HepG2 (cell line): Measurements from ENCODE around the gene IL18R1. TPM values are rescaled to one million over a fixed set of nuclear protein-coding genes. Genes with fewer than 3 reads are reported as not detected.

Experiments
- ARHGAP35 ChIP-seq: sonication (generic); formaldehyde crosslinking; IDR thresholded peaks from 2 replicates; pipeline ENCODE4 v1.9.0; 2022; ENCODE audit warnings: mild to moderate bottlenecking, inconsistent platforms, moderate library complexity, missing genetic modification reagents, borderline replicate concordance
- ATF7-NPFF ChIP-seq: sonication (generic); formaldehyde crosslinking; IDR thresholded peaks from 2 replicates; pipeline ENCODE4 v1.8.1; 2023; ENCODE audit warnings: mild to moderate bottlenecking, low read depth, missing genetic modification reagents, moderate library complexity
- BRD4 ChIP-seq: sonication (generic); formaldehyde crosslinking; IDR thresholded peaks from 2 replicates; pipeline ENCODE4 v1.4.0; 2020; ENCODE audit warnings: missing genetic modification reagents
- DDIT3 ChIP-seq: sonication (generic); formaldehyde crosslinking; IDR thresholded peaks from 2 replicates; pipeline ENCODE4 v1.4.0; 2020; ENCODE audit warnings: mild to moderate bottlenecking, missing genetic modification reagents
- ESRRA ChIP-seq: sonication (generic); formaldehyde crosslinking; IDR thresholded peaks from 2 replicates; pipeline ENCODE4 v1.5.1; 2020; ENCODE audit warnings: mild to moderate bottlenecking, low read depth, missing genetic modification reagents
- MAFF ChIP-seq: IDR thresholded peaks from 2 replicates; pipeline ENCODE4 v1.6.1; 2011; ENCODE audit warnings: low read depth, low read length, improper control_type of control experiment
- NR2C2 ChIP-seq: sonication (generic); formaldehyde crosslinking; IDR thresholded peaks from 2 replicates; pipeline ENCODE4 v1.4.0; 2020; ENCODE audit warnings: missing genetic modification reagents, mild to moderate bottlenecking, moderate library complexity, borderline replicate concordance
- PPARG ChIP-seq: conservative IDR thresholded peaks from 2 replicates; pipeline ENCODE4 v1.6.1; 2016; ENCODE audit warnings: missing biosample characterization, missing genetic modification reagents
- RBM39 ChIP-seq: fragments of 200-400 bp; formaldehyde crosslinking; IDR thresholded peaks from one replicate; pipeline ENCODE4 v1.6.1; 2018; ENCODE audit warnings: antibody characterized with exemption, mild to moderate bottlenecking, low read depth, low read length; ENCODE audit not compliant: poor library complexity, severe bottlenecking
- SIX1 ChIP-seq: sonication (generic); formaldehyde crosslinking; IDR thresholded peaks from 2 replicates; pipeline ENCODE4 v1.4.0; 2020; ENCODE audit warnings: missing genetic modification reagents, borderline replicate concordance
- SMARCE1 ChIP-seq: fragments of 450-650 bp; IDR thresholded peaks from 2 replicates; pipeline ENCODE4 v1.6.1; 2017; ENCODE audit warnings: borderline replicate concordance
- SP5 ChIP-seq: IDR thresholded peaks from 2 replicates; pipeline ENCODE4 v1.6.1; 2016; ENCODE audit warnings: low read depth, borderline replicate concordance
- TEAD2 ChIP-seq: sonication (generic); formaldehyde crosslinking; IDR thresholded peaks from 2 replicates; pipeline ENCODE4 v1.9.0; 2021; ENCODE audit warnings: missing genetic modification reagents
- TOE1 ChIP-seq: sonication (generic); formaldehyde crosslinking; IDR thresholded peaks from 2 replicates; pipeline ENCODE4 v1.4.0; 2020; ENCODE audit warnings: mild to moderate bottlenecking, missing genetic modification reagents
- WIZ ChIP-seq: sonication (generic); formaldehyde crosslinking; IDR thresholded peaks from 2 replicates; pipeline ENCODE4 v1.5.1; 2020; ENCODE audit warnings: mild to moderate bottlenecking, missing genetic modification reagents
- ZBTB33 ChIP-seq: sonication (generic); formaldehyde crosslinking; IDR thresholded peaks from 2 replicates; pipeline ENCODE4 v1.4.0; 2020; ENCODE audit warnings: missing genetic modification reagents
- ZNF484 ChIP-seq: sonication (generic); formaldehyde crosslinking; IDR thresholded peaks from 2 replicates; pipeline ENCODE4 v1.5.1; 2020; ENCODE audit warnings: mild to moderate bottlenecking, low read depth, missing genetic modification reagents, borderline replicate concordance
- ZNF563 ChIP-seq: sonication (generic); formaldehyde crosslinking; IDR thresholded peaks from 2 replicates; pipeline ENCODE4 v1.8.0; 2022; ENCODE audit warnings: mild to moderate bottlenecking, moderate library complexity, missing genetic modification reagents
- ZNF646 ChIP-seq: sonication (generic); formaldehyde crosslinking; IDR thresholded peaks from 2 replicates; pipeline ENCODE4 v1.9.0; 2021; ENCODE audit warnings: mild to moderate bottlenecking, missing genetic modification reagents
- polyA plus RNA-seq, 8 experiments: library from polyadenylated mRNA; depleted of rRNA in 3 of 8; stranded (reverse) in 7 of 8; unstranded in 1 of 8; fragments of >200 nt; fragmentation: Illumina TruSeq in 4 of 8; extraction: Trizol in 4 of 8; gene quantifications; 2 replicates each; pipeline versions ENCODE4 v1.2.1 to v1.2.3, GENCODE V29; 2011 to 2016; ENCODE audit warnings: low read depth in 4 of 8, missing spikeins in 1 of 8, mixed read lengths in 1 of 8; ENCODE audit not compliant: insufficient read depth in 1 of 8
- total RNA-seq, 5 experiments: library from RNA; depleted of rRNA; stranded (reverse); fragments of >200 nt; fragmentation: Illumina TruSeq; extraction: Trizol; gene quantifications; 2 replicates each; pipeline ENCODE4 v1.2.3, GENCODE V29; 2016; ENCODE audit warnings: low read depth in 1 of 5

IL18R1 gene
- total and polyA plus RNA-seq, 2 of the 13 experiments (the other 11 are each of a cell fraction or from before 2014, with no cell fraction given) = 0.01 to 0.04 TPM

- TF ChIP-seq NR2C2 (CRISPR knock-in tag) (no peak), ARHGAP35 (CRISPR knock-in tag) (peak; percentile 65; the same call in 1 of the 2 replicates), TEAD2 (CRISPR knock-in tag) (no peak), RBM39 (peak; percentile 75), WIZ (no peak), DDIT3 (CRISPR knock-in tag) (no peak), SP5 (CRISPR knock-in tag) (no peak), SIX1 (CRISPR knock-in tag) (no peak), ESRRA (CRISPR knock-in tag) (no peak), ATF7-NPFF (CRISPR knock-in tag) (no peak), ZBTB33 (no peak), SMARCE1 (no peak), ZNF563 (peak; percentile 46; the same call in 1 of the 2 replicates), ZNF646 (CRISPR knock-in tag) (no peak), BRD4 (CRISPR knock-in tag) (0 out of 2 replicates have a peak, but pooled peaks have one; percentile 22), ZNF484 (CRISPR knock-in tag) (no peak), MAFF (no peak), PPARG (CRISPR knock-in tag) (0 out of 2 replicates have a peak, but pooled peaks have one; percentile 55), TOE1 (peak; percentile 68; the same call in 1 of the 2 replicates)
These were observed at the start of gene IL18R1 (continued) for GRCh38 chr2:102355526-102356380.
